ENCODE data around the gene DIP2C.

The DIP2C gene

GRCh38 chr10:686155-686931 is 3.1 kb downstream of the DIP2C start:
- CTCF ChIA-PET: no interaction called here

GRCh38 chr10:685613-686012 is 3.9 kb downstream of the DIP2C start:
- no peak for TF ChIP-seq SP1 (IDR thresholded peaks at IDR 0.05)
- ChIA-PET POLR2A (interaction anchor here (1.1 kb wide), 1 partner anchor 14 kb away, joined by 3 read pairs; no protein-coding TSS in a partner anchor), CTCF (no interaction called here)
- no peak for DNase-seq (ENCODE audit: extremely low spot score)

More at GRCh38 chr10:686155-686931, 3.1 kb downstream of the DIP2C start:
- TF ChIP-seq ZNF384 (IDR thresholded peaks at IDR 0.05): no peak
- TF ChIP-seq HDGF (IDR thresholded peaks at IDR 0.05; ENCODE audit: borderline replicate concordance): no peak
- TF ChIP-seq TARDBP (IDR thresholded peaks at IDR 0.05): no peak
- TF ChIP-seq LEF1 (IDR thresholded peaks at IDR 0.05; ENCODE audit: borderline replicate concordance): no peak
- no peak for TF ChIP-seq FOXM1 (IDR thresholded peaks at IDR 0.05; ENCODE audit: borderline replicate concordance)
- POLR2A ChIA-PET: interaction anchor here (1.1 kb wide), 1 partner anchor 13 kb away, joined by 3 read pairs; no protein-coding TSS in a partner anchor
- DNase-seq (ENCODE audit: extremely low spot score): no peak

DNA sequence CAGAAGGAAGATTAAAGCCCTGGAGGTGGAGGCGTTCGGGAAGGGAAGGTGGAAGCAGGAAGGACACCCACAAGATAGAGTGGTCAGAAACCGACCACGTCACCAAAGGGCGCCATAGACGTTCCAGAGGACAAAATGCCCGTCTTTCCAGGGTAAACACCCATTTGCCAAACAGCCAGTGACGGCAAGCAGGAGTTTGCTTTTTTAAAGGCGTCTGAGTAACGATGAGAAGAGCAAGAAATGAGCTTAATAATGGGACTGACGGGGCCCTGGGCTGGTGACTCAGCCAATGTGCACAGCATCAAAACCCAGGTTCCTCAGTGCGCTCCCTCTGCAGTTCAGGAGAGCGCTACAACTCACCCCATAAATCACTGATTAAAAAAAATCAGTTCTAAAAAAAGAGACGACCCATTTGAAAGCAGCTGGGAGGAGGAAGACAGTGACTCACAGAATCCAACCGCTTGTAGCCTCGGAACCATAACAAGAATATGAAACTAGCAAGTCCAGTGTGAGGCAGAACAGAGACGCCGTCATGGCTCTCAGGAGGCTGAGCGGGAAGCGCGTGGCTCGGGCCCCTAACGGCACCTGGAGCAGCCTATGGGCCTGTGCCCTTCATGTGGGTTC is 5.9 kb downstream of the DIP2C start:
- ChIA-PET POLR2A (no interaction called here), CTCF (no interaction called here)
- no peak for DNase-seq (ENCODE audit: extremely low spot score)
- TF ChIP-seq L3MBTL2 (conservative IDR thresholded peaks at IDR 0.05) (0 out of 2 replicates have a peak, but pooled peaks have one; percentile 16), CTBP1 (IDR thresholded peaks at IDR 0.05; ENCODE audit: borderline replicate concordance) (no peak), FOXK2 (IDR thresholded peaks at IDR 0.05) (no peak), ARNT (IDR thresholded peaks at IDR 0.05) (no peak)

DNA sequence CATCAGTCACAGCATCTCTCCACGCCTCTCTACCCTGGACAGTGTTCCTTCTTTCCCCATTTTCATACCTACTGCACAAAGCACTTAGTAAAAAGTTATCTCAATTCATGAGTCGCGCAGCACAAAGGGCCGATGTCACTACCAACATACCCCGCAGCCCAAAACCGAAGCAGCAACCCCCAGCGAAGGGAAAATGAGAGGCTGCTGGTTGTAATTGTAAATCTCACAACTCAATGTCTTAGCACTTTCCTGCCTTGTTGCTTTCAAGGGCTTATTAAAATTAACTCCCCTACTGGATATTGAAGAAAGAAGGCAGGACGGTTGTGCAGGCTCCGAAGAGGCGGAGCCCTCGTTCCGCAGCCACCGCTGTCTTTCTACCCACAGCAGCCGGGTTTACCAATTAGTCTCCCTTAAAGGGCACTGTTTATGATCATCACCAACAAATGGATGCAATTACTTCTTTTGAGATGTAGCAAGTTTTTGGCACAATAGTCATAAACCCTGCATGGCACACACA is 6.5 kb downstream of the DIP2C start:
- TF ChIP-seq ZNF384 (IDR thresholded peaks at IDR 0.05) (no peak), BHLHE40 (IDR thresholded peaks at IDR 0.05; ENCODE audit: borderline replicate concordance) (no peak), HDGF (IDR thresholded peaks at IDR 0.05; ENCODE audit: borderline replicate concordance) (no peak), SP1 (IDR thresholded peaks at IDR 0.05) (no peak), PKNOX1 (IDR thresholded peaks at IDR 0.05) (no peak), LEF1 (IDR thresholded peaks at IDR 0.05; ENCODE audit: borderline replicate concordance) (no peak), FOXM1 (IDR thresholded peaks at IDR 0.05; ENCODE audit: borderline replicate concordance) (no peak), CTBP1 (IDR thresholded peaks at IDR 0.05; ENCODE audit: borderline replicate concordance) (no peak), ARNT (IDR thresholded peaks at IDR 0.05) (no peak), TARDBP (IDR thresholded peaks at IDR 0.05) (no peak), L3MBTL2 (conservative IDR thresholded peaks at IDR 0.05) (no peak), SUZ12 (IDR thresholded peaks at IDR 0.05) (no peak), FOXK2 (IDR thresholded peaks at IDR 0.05) (no peak), NFRKB (IDR thresholded peaks at IDR 0.05) (no peak), FOXA1 (IDR thresholded peaks at IDR 0.05) (no peak), ELF4 (IDR thresholded peaks at IDR 0.05) (no peak)
- POLR2A ChIA-PET: no interaction called here

DNA sequence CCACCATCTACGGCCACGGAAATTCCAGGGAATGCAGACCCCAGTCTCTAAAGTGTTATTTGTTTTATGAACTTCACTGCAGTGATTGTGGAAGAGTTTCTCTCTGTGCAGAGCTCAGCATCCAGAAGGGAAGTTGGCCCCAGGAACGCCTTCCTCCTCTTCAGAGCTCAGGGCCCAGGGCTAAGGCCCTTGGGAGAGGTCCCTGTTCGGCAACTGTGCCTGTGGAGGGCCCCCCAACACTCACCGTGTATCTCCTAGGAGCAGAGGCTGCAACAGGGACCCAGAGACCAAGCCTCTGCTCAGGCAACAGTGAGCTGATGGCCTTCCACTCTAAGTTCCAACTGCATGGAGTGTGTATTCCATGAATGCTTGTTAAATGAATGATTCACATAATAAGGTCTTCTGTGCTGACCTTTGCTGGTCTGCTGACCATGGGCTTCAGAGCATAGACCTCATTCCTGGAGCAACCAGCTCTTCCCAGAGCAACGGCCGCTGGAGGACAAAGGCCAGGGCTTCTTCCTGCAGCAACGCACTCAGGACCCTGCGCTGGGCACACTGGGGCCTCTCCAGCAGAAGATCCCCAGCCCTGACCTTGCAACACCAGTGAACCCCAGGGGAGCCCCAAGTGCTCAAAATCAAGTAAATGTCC is 7.7 kb downstream of the DIP2C start:
- ChIA-PET CTCF (no interaction called here), POLR2A (no interaction called here)
- no peak for DNase-seq (ENCODE audit: extremely low spot score)
- no peak for TF ChIP-seq FOXK2 (IDR thresholded peaks at IDR 0.05)
- TF ChIP-seq ELF4 (IDR thresholded peaks at IDR 0.05): no peak
- no peak for TF ChIP-seq NFRKB (IDR thresholded peaks at IDR 0.05)
- TF ChIP-seq ARNT (IDR thresholded peaks at IDR 0.05): no peak
- TF ChIP-seq FOXM1 (IDR thresholded peaks at IDR 0.05; ENCODE audit: borderline replicate concordance): no peak
- TF ChIP-seq HDGF (IDR thresholded peaks at IDR 0.05; ENCODE audit: borderline replicate concordance): no peak
- TF ChIP-seq L3MBTL2 (conservative IDR thresholded peaks at IDR 0.05): no peak
- no peak for TF ChIP-seq BHLHE40 (IDR thresholded peaks at IDR 0.05; ENCODE audit: borderline replicate concordance)
- TF ChIP-seq SUZ12 (IDR thresholded peaks at IDR 0.05): no peak
- no peak for TF ChIP-seq LEF1 (IDR thresholded peaks at IDR 0.05; ENCODE audit: borderline replicate concordance)
- TF ChIP-seq ZNF384 (IDR thresholded peaks at IDR 0.05): no peak

More for the DNA sequence above, 6.5 kb downstream of the DIP2C start:
- CTCF ChIA-PET: no interaction called here
- no peak for DNase-seq (ENCODE audit: extremely low spot score)

DNA sequence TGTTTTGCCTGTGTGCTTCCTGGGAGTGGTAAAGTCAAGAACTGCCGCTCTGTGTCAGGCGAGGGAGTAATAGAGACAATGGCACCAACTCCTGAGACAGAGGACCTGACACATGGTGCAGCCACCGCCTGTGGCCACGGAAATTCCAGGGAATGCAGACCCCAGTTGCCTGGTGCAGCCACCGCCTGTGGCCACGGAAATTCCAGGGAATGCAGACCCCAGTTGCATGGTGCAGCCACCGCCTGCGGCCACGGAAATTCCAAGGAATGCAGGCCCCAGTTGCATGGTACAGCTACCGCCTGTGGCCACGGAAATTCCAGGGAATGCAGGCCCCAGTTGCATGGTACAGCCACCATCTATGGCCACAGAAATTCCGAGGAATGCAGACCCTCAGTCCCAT is 8.7 kb downstream of the DIP2C start:
- ChIA-PET POLR2A (no interaction called here), CTCF (no interaction called here)
- no peak for DNase-seq (ENCODE audit: extremely low spot score)
- no peak for TF ChIP-seq HDGF (IDR thresholded peaks at IDR 0.05; ENCODE audit: borderline replicate concordance)

GRCh38 chr10:680146-680545 is 9.3 kb downstream of the DIP2C start:
- CTCF ChIA-PET: no interaction called here
- POLR2A ChIA-PET: no interaction called here
- no peak for TF ChIP-seq BHLHE40 (IDR thresholded peaks at IDR 0.05; ENCODE audit: borderline replicate concordance)
- TF ChIP-seq PKNOX1 (IDR thresholded peaks at IDR 0.05): no peak
- TF ChIP-seq TARDBP (IDR thresholded peaks at IDR 0.05): no peak
- TF ChIP-seq CTBP1 (IDR thresholded peaks at IDR 0.05; ENCODE audit: borderline replicate concordance): no peak
- no peak for TF ChIP-seq L3MBTL2 (conservative IDR thresholded peaks at IDR 0.05)
- TF ChIP-seq LEF1 (IDR thresholded peaks at IDR 0.05; ENCODE audit: borderline replicate concordance): no peak
- no peak for TF ChIP-seq SUZ12 (IDR thresholded peaks at IDR 0.05)
- TF ChIP-seq NFRKB (IDR thresholded peaks at IDR 0.05): no peak
- TF ChIP-seq FOXA1 (IDR thresholded peaks at IDR 0.05): no peak
- no peak for TF ChIP-seq ZNF384 (IDR thresholded peaks at IDR 0.05)
- TF ChIP-seq FOXM1 (IDR thresholded peaks at IDR 0.05; ENCODE audit: borderline replicate concordance): no peak
- TF ChIP-seq FOXK2 (IDR thresholded peaks at IDR 0.05): no peak
- no peak for TF ChIP-seq ELF4 (IDR thresholded peaks at IDR 0.05)
- TF ChIP-seq HDGF (IDR thresholded peaks at IDR 0.05; ENCODE audit: borderline replicate concordance): no peak
- no peak for TF ChIP-seq SP1 (IDR thresholded peaks at IDR 0.05)
- no peak for TF ChIP-seq ARNT (IDR thresholded peaks at IDR 0.05)
- no peak for DNase-seq (ENCODE audit: extremely low spot score)

Measured in HEK293T (cell line).